GM20431 (cell line): ENCODE measurements around the gene NTMT1.
"Not testable (repeated sequence)": the region's sequence is repeated elsewhere in the genome, so short reads cannot be mapped to it uniquely, and the experiment has no call there.

Experiments used
- in situ Hi-C: fragments of 300-500 bp; cut with MseI, MboI; formaldehyde crosslinking; loops from one replicate; pipeline ENCODE4 v1.15.0; 2020; ENCODE audit warnings: low sequenced_read_pairs; ENCODE audit not compliant: unreplicated experiment

Gene NTMT1

GRCh38 chr9:129648092-129648763, 22.3 kb downstream of the NTMT1 start:
- in situ Hi-C loops = loop anchor here (10.0 kb wide), 1 partner anchor 137 kb away; no protein-coding TSS in a partner anchor

GRCh38 chr9:129648764-129649115, 22.8 kb downstream of the NTMT1 start:
- in situ Hi-C loops = loop anchor here (10.0 kb wide), 1 partner anchor 136 kb away; no protein-coding TSS in a partner anchor

- in situ Hi-C loops = loop anchor here (10.0 kb wide), 1 partner anchor 135 kb away; no protein-coding TSS in a partner anchor
Measured at GRCh38 chr9:129649726-129650679, 24.0 kb downstream of the NTMT1 start.

- in situ Hi-C loops = no loop called here
Measured at GRCh38 chr9:129650680-129651235, 24.8 kb downstream of the NTMT1 start.

- in situ Hi-C loops = no loop called here
Measured at GRCh38 chr9:129653823-129654553, 28.0 kb downstream of the NTMT1 start.

- in situ Hi-C loops = no loop called here
Measured at GRCh38 chr9:129654554-129655040, 28.6 kb downstream of the NTMT1 start.

- in situ Hi-C loops = no loop called here
Measured at GRCh38 chr9:129655154-129655553, 29.2 kb downstream of the NTMT1 start.

GRCh38 chr9:129655696-129656095, 29.7 kb downstream of the NTMT1 start:
- in situ Hi-C loops = no loop called here

GRCh38 chr9:129656795-129657390, 30.9 kb downstream of the NTMT1 start:
- in situ Hi-C loops = no loop called here

GRCh38 chr9:129661029-129661428, 35.1 kb downstream of the NTMT1 start:
- in situ Hi-C loops = no loop called here

- in situ Hi-C loops = not testable (repeated sequence)
Measured at GRCh38 chr9:129662239-129662638, 36.3 kb downstream of the NTMT1 start.

- in situ Hi-C loops = no loop called here
Measured at GRCh38 chr9:129664746-129665388, 38.9 kb downstream of the NTMT1 start.

GRCh38 chr9:129665389-129665775, 39.4 kb downstream of the NTMT1 start, which contains the start of gene PRRX2:
TSS of gene PRRX2 (plus strand) at chr9:129665647. CDS start at chr9:129665868, 221 bp downstream.
- in situ Hi-C loops = no loop called here

- in situ Hi-C loops = no loop called here
Measured at GRCh38 chr9:129665814-129666520, 40.0 kb downstream of the NTMT1 start.

GRCh38 chr9:129666575-129666974, 40.6 kb downstream of the NTMT1 start:
- in situ Hi-C loops = no loop called here

GRCh38 chr9:129667378-129667777, 41.4 kb downstream of the NTMT1 start:
- in situ Hi-C loops = no loop called here

GRCh38 chr9:129667850-129668249, 41.9 kb downstream of the NTMT1 start:
- in situ Hi-C loops = no loop called here

GRCh38 chr9:129669141-129669718, 43.3 kb downstream of the NTMT1 start:
- in situ Hi-C loops = no loop called here
